ENCODE results near the gene SORBS1.

DNA sequence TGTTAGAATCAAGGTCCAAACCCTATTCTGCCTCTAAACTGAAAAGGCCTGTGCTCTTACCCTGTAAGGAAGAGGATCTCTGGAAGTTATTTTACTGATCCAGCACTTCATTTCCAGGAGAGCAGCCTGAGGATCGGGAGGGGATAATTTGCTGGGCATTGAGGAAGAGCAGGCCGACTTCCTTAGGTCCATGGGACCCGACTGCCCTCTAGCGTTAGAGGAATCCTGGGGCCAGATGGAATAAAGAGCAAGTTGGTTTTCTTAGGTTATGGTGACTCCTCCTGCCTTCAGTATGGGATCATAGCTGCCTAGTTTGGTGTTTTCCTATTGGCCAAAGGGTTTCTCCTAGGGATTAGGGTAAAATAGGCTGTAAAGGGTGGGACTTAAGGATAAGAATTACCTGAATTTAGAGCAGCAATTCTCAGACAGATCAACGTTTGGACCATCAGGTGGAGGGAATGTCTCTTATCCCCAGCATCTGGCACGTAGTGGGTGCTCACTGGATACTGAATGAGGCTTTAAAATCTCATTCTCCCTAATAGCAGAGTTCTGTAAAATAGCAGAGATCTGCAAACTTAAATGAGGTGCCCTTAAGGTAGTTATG is 40.0 kb upstream of the SORBS1 start:
- TF ChIP-seq, protein P1, sequence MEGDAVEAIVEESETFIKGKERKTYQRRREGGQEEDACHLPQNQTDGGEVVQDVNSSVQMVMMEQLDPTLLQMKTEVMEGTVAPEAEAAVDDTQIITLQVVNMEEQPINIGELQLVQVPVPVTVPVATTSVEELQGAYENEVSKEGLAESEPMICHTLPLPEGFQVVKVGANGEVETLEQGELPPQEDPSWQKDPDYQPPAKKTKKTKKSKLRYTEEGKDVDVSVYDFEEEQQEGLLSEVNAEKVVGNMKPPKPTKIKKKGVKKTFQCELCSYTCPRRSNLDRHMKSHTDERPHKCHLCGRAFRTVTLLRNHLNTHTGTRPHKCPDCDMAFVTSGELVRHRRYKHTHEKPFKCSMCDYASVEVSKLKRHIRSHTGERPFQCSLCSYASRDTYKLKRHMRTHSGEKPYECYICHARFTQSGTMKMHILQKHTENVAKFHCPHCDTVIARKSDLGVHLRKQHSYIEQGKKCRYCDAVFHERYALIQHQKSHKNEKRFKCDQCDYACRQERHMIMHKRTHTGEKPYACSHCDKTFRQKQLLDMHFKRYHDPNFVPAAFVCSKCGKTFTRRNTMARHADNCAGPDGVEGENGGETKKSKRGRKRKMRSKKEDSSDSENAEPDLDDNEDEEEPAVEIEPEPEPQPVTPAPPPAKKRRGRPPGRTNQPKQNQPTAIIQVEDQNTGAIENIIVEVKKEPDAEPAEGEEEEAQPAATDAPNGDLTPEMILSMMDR (IDR thresholded peaks at IDR 0.05; ENCODE audit: poor library complexity, severe bottlenecking), result peak; percentile 95
- TF ChIP-seq EZH2 (IDR thresholded peaks at IDR 0.05; ENCODE audit: borderline replicate concordance, insufficient read depth, low read length, poor library complexity, severe bottlenecking), result no peak
- peak; percentile 96 for TF ChIP-seq RAD21 (conservative IDR thresholded peaks at IDR 0.05)
- TF ChIP-seq POLR2AphosphoS5 (IDR thresholded peaks at IDR 0.05), result no peak
- TF ChIP-seq EP300 (conservative IDR thresholded peaks at IDR 0.05; ENCODE audit: poor library complexity, severe bottlenecking), result no peak
- peak; percentile 97 for TF ChIP-seq SMC3 (conservative IDR thresholded peaks at IDR 0.05; ENCODE audit: poor library complexity)
- TF ChIP-seq, protein P2, sequence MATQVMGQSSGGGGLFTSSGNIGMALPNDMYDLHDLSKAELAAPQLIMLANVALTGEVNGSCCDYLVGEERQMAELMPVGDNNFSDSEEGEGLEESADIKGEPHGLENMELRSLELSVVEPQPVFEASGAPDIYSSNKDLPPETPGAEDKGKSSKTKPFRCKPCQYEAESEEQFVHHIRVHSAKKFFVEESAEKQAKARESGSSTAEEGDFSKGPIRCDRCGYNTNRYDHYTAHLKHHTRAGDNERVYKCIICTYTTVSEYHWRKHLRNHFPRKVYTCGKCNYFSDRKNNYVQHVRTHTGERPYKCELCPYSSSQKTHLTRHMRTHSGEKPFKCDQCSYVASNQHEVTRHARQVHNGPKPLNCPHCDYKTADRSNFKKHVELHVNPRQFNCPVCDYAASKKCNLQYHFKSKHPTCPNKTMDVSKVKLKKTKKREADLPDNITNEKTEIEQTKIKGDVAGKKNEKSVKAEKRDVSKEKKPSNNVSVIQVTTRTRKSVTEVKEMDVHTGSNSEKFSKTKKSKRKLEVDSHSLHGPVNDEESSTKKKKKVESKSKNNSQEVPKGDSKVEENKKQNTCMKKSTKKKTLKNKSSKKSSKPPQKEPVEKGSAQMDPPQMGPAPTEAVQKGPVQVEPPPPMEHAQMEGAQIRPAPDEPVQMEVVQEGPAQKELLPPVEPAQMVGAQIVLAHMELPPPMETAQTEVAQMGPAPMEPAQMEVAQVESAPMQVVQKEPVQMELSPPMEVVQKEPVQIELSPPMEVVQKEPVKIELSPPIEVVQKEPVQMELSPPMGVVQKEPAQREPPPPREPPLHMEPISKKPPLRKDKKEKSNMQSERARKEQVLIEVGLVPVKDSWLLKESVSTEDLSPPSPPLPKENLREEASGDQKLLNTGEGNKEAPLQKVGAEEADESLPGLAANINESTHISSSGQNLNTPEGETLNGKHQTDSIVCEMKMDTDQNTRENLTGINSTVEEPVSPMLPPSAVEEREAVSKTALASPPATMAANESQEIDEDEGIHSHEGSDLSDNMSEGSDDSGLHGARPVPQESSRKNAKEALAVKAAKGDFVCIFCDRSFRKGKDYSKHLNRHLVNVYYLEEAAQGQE (IDR thresholded peaks at IDR 0.05; ENCODE audit: borderline replicate concordance), result no peak

Measured in neural cell (in vitro differentiated cells).